Tibial nerve (tissue), 3 donors: ENCODE results near the gene MXI1.

Experiments used
- POLR2A ChIP-seq, 2 donors: fragments of 450-650 bp; IDR thresholded peaks; one replicate each; pipeline ENCODE4 v1.6.1; 2017; ENCODE audit warnings: antibody characterized with exemption in 2 of 2, mild to moderate bottlenecking in 2 of 2, moderate library complexity in 2 of 2
- TF ChIP-seq, protein P1 (sequence below), 5 experiments: fragments of 200-600 bp in 3 of 5; fragments of 450-650 bp in 2 of 5; sonication (generic) in 3 of 5; IDR thresholded peaks; one replicate each; pipeline ENCODE4 v1.5.1; 2016 to 2019; ENCODE audit warnings: antibody characterized with exemption in 5 of 5, mild to moderate bottlenecking in 3 of 5, moderate library complexity in 2 of 5

DNA sequence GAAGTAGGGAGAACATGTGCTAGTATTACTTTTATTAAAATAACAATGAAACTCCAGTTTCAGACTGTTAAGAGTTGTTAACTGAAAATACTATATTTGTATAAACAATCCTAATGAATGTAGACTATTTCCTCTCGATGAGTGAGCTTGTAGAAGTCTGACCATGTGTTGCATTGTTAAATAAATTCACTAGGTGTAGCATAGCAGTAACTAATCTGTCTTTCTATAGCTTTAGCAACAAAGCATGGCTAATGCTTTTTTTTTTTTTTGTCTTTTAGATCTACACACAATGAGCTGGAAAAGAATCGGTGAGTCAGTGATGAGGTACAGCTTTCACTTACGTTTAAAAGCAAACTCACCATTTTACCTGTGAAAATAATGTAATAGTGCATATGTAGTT lies 37.1 kb downstream of the MXI1 start:
- TF ChIP-seq, protein P1, sequence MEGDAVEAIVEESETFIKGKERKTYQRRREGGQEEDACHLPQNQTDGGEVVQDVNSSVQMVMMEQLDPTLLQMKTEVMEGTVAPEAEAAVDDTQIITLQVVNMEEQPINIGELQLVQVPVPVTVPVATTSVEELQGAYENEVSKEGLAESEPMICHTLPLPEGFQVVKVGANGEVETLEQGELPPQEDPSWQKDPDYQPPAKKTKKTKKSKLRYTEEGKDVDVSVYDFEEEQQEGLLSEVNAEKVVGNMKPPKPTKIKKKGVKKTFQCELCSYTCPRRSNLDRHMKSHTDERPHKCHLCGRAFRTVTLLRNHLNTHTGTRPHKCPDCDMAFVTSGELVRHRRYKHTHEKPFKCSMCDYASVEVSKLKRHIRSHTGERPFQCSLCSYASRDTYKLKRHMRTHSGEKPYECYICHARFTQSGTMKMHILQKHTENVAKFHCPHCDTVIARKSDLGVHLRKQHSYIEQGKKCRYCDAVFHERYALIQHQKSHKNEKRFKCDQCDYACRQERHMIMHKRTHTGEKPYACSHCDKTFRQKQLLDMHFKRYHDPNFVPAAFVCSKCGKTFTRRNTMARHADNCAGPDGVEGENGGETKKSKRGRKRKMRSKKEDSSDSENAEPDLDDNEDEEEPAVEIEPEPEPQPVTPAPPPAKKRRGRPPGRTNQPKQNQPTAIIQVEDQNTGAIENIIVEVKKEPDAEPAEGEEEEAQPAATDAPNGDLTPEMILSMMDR (IDR thresholded peaks at IDR 0.05), result no peak
- no peak for TF ChIP-seq POLR2A (IDR thresholded peaks at IDR 0.05)
